ENCODE results near the gene CIT.

The CIT gene

GRCh38 chr12:119699199-119699760 lies 177.8 kb downstream of the CIT start:
- peaks cover 76% of the 10 kb centered on the region for H3K36me3 ChIP-seq (ENCODE audit: control insufficient read depth, insufficient read depth, low read length)
- H3K27ac ChIP-seq (ENCODE audit: low read depth, low read length) = no peak overlapping the region
- H3K9me3 ChIP-seq (ENCODE audit: control insufficient read depth, insufficient read depth, low read depth, low read length) = no peaks in the 10 kb centered on the region
- no peak overlapping the region for H3K4me3 ChIP-seq (ENCODE audit: low read depth, low read length)
- no peaks in the 10 kb centered on the region for H3K27me3 ChIP-seq (ENCODE audit: control insufficient read depth, insufficient read depth, low read length)
- no peak overlapping the region for H3K9ac ChIP-seq (ENCODE audit: low read length)
- H3K4me1 ChIP-seq (ENCODE audit: control insufficient read depth, insufficient read depth, low read length) = no peaks in the 10 kb centered on the region

GRCh38 chr12:119696943-119697342 lies 180.2 kb downstream of the CIT start:
- H3K4me1 ChIP-seq (ENCODE audit: control insufficient read depth, insufficient read depth, low read length) = no peaks in the 10 kb centered on the region
- H3K9ac ChIP-seq (ENCODE audit: low read length) = no peak overlapping the region
- H3K36me3 ChIP-seq (ENCODE audit: control insufficient read depth, insufficient read depth, low read length) = peaks cover 75% of the 10 kb centered on the region
- H3K27me3 ChIP-seq (ENCODE audit: control insufficient read depth, insufficient read depth, low read length) = no peaks in the 10 kb centered on the region
- H3K9me3 ChIP-seq (ENCODE audit: control insufficient read depth, insufficient read depth, low read depth, low read length) = no peaks in the 10 kb centered on the region
- H3K4me3 ChIP-seq (ENCODE audit: low read depth, low read length) = no peak overlapping the region
- H3K27ac ChIP-seq (ENCODE audit: low read depth, low read length) = no peak overlapping the region

DNA sequence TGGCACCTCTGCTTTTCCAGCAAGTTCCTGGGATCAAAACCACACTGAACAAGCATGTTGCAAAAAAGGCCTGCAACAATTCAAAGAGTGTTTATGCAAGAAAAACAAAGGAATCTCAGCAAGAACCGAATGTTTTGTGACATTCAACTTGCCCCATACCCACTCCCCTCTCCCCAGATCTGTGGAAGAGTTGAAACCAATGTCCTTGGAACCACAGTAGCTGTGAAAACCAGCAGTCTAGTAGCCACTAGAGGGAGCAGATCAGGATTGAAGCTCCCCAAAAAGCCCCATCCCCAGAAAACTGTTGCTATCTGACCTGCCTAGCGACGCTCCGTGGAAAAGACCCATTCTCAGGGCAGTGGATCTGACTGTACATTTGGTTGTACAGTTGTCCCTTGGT lies 182.1 kb downstream of the CIT start:
- H3K27me3 ChIP-seq (ENCODE audit: control insufficient read depth, insufficient read depth, low read length) = no peaks in the 10 kb centered on the region
- H3K4me1 ChIP-seq (ENCODE audit: control insufficient read depth, insufficient read depth, low read length) = no peaks in the 10 kb centered on the region
- H3K9ac ChIP-seq (ENCODE audit: low read length) = no peak overlapping the region
- no peak overlapping the region for H3K27ac ChIP-seq (ENCODE audit: low read depth, low read length)
- H3K4me3 ChIP-seq (ENCODE audit: low read depth, low read length) = no peak overlapping the region
- peaks cover 72% of the 10 kb centered on the region for H3K36me3 ChIP-seq (ENCODE audit: control insufficient read depth, insufficient read depth, low read length)
- no peaks in the 10 kb centered on the region for H3K9me3 ChIP-seq (ENCODE audit: control insufficient read depth, insufficient read depth, low read depth, low read length)

GRCh38 chr12:119694111-119694510 lies 183.0 kb downstream of the CIT start:
- Histone ChIP-seq H3K27ac (ENCODE audit: low read depth, low read length) (no peak overlapping the region), H3K9me3 (ENCODE audit: control insufficient read depth, insufficient read depth, low read depth, low read length) (no peaks in the 10 kb centered on the region), H3K4me3 (ENCODE audit: low read depth, low read length) (no peak overlapping the region), H3K27me3 (ENCODE audit: control insufficient read depth, insufficient read depth, low read length) (no peaks in the 10 kb centered on the region), H3K9ac (ENCODE audit: low read length) (no peak overlapping the region), H3K4me1 (ENCODE audit: control insufficient read depth, insufficient read depth, low read length) (no peaks in the 10 kb centered on the region), H3K36me3 (ENCODE audit: control insufficient read depth, insufficient read depth, low read length) (peaks cover 70% of the 10 kb centered on the region)

- Histone ChIP-seq H3K9ac (ENCODE audit: low read length) (no peak overlapping the region), H3K36me3 (ENCODE audit: control insufficient read depth, insufficient read depth, low read length) (peaks cover 71% of the 10 kb centered on the region), H3K4me1 (ENCODE audit: control insufficient read depth, insufficient read depth, low read length) (no peaks in the 10 kb centered on the region), H3K4me3 (ENCODE audit: low read depth, low read length) (no peak overlapping the region), H3K9me3 (ENCODE audit: control insufficient read depth, insufficient read depth, low read depth, low read length) (no peaks in the 10 kb centered on the region), H3K27ac (ENCODE audit: low read depth, low read length) (no peak overlapping the region), H3K27me3 (ENCODE audit: control insufficient read depth, insufficient read depth, low read length) (no peaks in the 10 kb centered on the region)
These were observed 183.6 kb downstream of the CIT start for GRCh38 chr12:119693511-119693910.

GRCh38 chr12:119692997-119693396 lies 184.1 kb downstream of the CIT start:
- Histone ChIP-seq H3K4me1 (ENCODE audit: control insufficient read depth, insufficient read depth, low read length) (no peaks in the 10 kb centered on the region), H3K36me3 (ENCODE audit: control insufficient read depth, insufficient read depth, low read length) (peaks cover 75% of the 10 kb centered on the region), H3K9ac (ENCODE audit: low read length) (no peak overlapping the region), H3K9me3 (ENCODE audit: control insufficient read depth, insufficient read depth, low read depth, low read length) (no peaks in the 10 kb centered on the region), H3K27me3 (ENCODE audit: control insufficient read depth, insufficient read depth, low read length) (no peaks in the 10 kb centered on the region), H3K27ac (ENCODE audit: low read depth, low read length) (no peak overlapping the region), H3K4me3 (ENCODE audit: low read depth, low read length) (no peak overlapping the region)

DNA sequence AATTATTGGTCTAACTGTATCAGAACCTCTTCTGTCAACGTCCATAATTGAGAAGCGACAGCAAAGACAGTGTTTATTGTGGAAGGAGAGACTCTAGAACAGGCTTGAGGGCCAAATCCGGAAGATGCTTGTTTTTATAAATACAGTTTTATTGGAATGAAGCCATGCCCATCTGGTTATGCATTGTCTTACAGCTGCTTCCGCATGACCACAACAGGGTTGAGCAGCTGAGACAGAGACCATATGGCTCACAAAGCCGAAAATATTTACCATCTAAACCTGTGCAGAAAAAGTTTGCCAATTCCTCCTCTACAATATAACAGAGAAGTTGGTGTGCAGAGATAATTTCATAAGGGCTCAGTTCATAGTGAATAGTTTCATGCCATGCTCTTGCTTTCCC lies 184.7 kb downstream of the CIT start:
- Histone ChIP-seq H3K27ac (ENCODE audit: low read depth, low read length) (no peak overlapping the region), H3K4me3 (ENCODE audit: low read depth, low read length) (no peak overlapping the region), H3K9ac (ENCODE audit: low read length) (no peak overlapping the region), H3K4me1 (ENCODE audit: control insufficient read depth, insufficient read depth, low read length) (peaks cover 6% of the 10 kb centered on the region; the same call in 1 of the 2 replicates), H3K27me3 (ENCODE audit: control insufficient read depth, insufficient read depth, low read length) (no peaks in the 10 kb centered on the region), H3K9me3 (ENCODE audit: control insufficient read depth, insufficient read depth, low read depth, low read length) (no peaks in the 10 kb centered on the region), H3K36me3 (ENCODE audit: control insufficient read depth, insufficient read depth, low read length) (peaks cover 74% of the 10 kb centered on the region)

DNA sequence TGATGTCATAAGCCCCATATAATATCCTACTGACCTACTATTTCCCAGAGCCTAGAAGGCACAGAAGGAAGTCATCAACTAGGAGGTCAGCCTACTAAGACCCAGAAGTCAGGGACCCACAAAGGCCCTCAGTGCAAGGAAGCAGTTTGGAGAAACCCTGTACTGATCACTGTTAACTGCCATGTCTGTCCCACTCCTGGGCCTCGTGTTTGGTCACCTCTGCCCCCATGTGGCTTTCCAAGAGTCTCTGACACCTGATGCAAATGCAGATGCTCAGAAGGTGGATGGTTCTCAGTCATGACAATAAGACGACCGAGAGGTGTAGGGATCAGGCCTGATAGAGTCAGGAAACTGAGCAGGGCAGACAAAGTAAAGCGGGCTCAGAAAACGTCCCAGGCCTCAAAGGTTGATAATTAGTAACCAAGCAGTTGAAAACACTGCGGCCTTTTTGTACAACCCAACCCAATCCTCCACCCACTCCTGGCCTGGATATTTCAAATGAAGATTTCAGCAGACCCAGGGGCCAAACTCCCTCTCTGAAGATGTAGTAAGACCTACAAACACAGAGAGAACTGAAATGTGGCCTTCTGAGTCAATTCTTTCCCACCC lies 185.8 kb downstream of the CIT start:
- Histone ChIP-seq H3K36me3 (ENCODE audit: control insufficient read depth, insufficient read depth, low read length) (peaks cover 73% of the 10 kb centered on the region), H3K27ac (ENCODE audit: low read depth, low read length) (no peak overlapping the region), H3K9ac (ENCODE audit: low read length) (no peak overlapping the region)

DNA sequence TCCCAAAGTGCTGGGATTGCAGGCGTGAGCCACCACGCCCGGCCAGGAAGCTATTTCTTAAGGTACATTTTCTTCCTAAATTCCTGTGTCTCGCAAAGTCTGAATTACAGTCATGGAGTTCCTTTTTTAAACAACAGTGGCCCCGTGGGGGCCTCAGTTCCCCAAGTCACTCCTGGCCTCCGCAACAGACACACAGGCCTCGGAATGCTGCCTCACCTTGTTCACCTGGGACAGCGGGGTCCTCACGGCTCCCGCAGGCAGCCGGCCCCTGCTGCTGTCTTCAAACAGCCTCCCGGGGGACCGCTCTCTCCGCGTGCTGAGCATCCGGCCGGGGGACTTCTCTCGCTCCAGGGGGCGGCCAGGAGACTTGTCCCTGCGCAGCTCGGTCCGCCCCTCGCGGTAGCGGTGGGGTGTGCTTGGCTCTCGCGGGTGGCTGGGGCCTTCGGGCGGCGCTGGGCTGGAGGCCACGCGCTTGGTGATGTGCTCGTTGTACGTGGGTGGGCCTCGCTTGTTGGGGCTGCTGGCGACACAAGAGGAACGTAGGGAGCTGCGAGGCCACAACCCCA lies 187.1 kb downstream of the CIT start:
- Histone ChIP-seq H3K4me1 (ENCODE audit: control insufficient read depth, insufficient read depth, low read length) (peaks cover 8% of the 10 kb centered on the region; the same call in 1 of the 2 replicates), H3K36me3 (ENCODE audit: control insufficient read depth, insufficient read depth, low read length) (peaks cover 74% of the 10 kb centered on the region), H3K9me3 (ENCODE audit: control insufficient read depth, insufficient read depth, low read depth, low read length) (no peaks in the 10 kb centered on the region), H3K27me3 (ENCODE audit: control insufficient read depth, insufficient read depth, low read length) (no peaks in the 10 kb centered on the region), H3K4me3 (ENCODE audit: low read depth, low read length) (no peak overlapping the region), H3K9ac (ENCODE audit: low read length) (no peak overlapping the region), H3K27ac (ENCODE audit: low read depth, low read length) (no peak overlapping the region)

More for the DNA sequence above, 185.8 kb downstream of the CIT start:
- H3K9me3 ChIP-seq (ENCODE audit: control insufficient read depth, insufficient read depth, low read depth, low read length) = no peaks in the 10 kb centered on the region
- no peak overlapping the region for H3K4me3 ChIP-seq (ENCODE audit: low read depth, low read length)
- H3K4me1 ChIP-seq (ENCODE audit: control insufficient read depth, insufficient read depth, low read length) = peaks cover 8% of the 10 kb centered on the region; the same call in 1 of the 2 replicates
- no peaks in the 10 kb centered on the region for H3K27me3 ChIP-seq (ENCODE audit: control insufficient read depth, insufficient read depth, low read length)

GRCh38 chr12:119687879-119688278 lies 189.2 kb downstream of the CIT start:
- no peaks in the 10 kb centered on the region for H3K27me3 ChIP-seq (ENCODE audit: control insufficient read depth, insufficient read depth, low read length)
- no peaks in the 10 kb centered on the region for H3K9me3 ChIP-seq (ENCODE audit: control insufficient read depth, insufficient read depth, low read depth, low read length)
- H3K4me1 ChIP-seq (ENCODE audit: control insufficient read depth, insufficient read depth, low read length) = peaks cover 8% of the 10 kb centered on the region; the same call in 1 of the 2 replicates
- no peak overlapping the region for H3K9ac ChIP-seq (ENCODE audit: low read length)
- H3K36me3 ChIP-seq (ENCODE audit: control insufficient read depth, insufficient read depth, low read length) = peaks cover 56% of the 10 kb centered on the region
- H3K27ac ChIP-seq (ENCODE audit: low read depth, low read length) = no peak overlapping the region
- H3K4me3 ChIP-seq (ENCODE audit: low read depth, low read length) = no peak overlapping the region

DNA sequence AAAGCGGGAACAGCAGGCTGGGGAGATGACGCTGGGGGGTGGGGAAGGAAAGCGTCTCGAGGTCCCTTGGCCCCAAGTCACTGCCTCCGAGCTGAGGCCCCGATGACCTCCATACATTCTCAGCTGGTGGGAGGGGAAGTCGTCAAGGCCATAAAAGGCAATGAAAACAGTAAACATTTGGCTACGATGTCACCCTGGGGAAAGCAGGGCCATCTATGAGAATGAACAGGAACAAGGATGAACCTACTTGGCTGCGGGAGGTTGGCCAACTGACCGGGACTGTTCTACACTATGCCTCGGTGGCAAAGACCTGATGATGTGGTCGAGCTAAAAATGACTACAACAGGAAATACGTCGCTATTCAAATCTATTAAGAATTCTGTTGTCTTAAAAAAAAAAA lies 189.7 kb downstream of the CIT start:
- Histone ChIP-seq H3K27ac (ENCODE audit: low read depth, low read length) (no peak overlapping the region), H3K4me1 (ENCODE audit: control insufficient read depth, insufficient read depth, low read length) (peaks cover 8% of the 10 kb centered on the region; the same call in 1 of the 2 replicates), H3K9ac (ENCODE audit: low read length) (no peak overlapping the region), H3K36me3 (ENCODE audit: control insufficient read depth, insufficient read depth, low read length) (peaks cover 52% of the 10 kb centered on the region), H3K4me3 (ENCODE audit: low read depth, low read length) (no peak overlapping the region), H3K9me3 (ENCODE audit: control insufficient read depth, insufficient read depth, low read depth, low read length) (no peaks in the 10 kb centered on the region), H3K27me3 (ENCODE audit: control insufficient read depth, insufficient read depth, low read length) (no peaks in the 10 kb centered on the region)
